ENCODE results near the gene KSR1. TPM values are rescaled to one million over a fixed set of nuclear protein-coding genes. Genes with fewer than 3 reads are reported as not detected.
"Not testable (repeated sequence)": the region's sequence is repeated elsewhere in the genome, so short reads cannot be mapped to it uniquely, and the experiment has no call there.

The KSR1 gene
- total and polyA plus RNA-seq, 10 of the 15 experiments (the other 5 are each of a cell fraction or from before 2014, with no cell fraction given): 0.97 to 66.6 (median 22.9) TPM

- Histone ChIP-seq H3K9me3 (replicated peaks; ENCODE audit: control insufficient read depth, insufficient read depth, low read length) (no peaks in the 10 kb centered on the region), H3K4me2 (ENCODE audit: control insufficient read depth, insufficient read depth) (no peak overlapping the region), H3K27me3 (replicated peaks in 1 of 2; ENCODE audit: control insufficient read depth in 2 of 2, insufficient read depth in 2 of 2, low read length in 1 of 2) (no peaks in the 10 kb centered on the region), H3K27ac (ENCODE audit: control insufficient read depth, insufficient read depth) (no peak overlapping the region), H3K4me1 (ENCODE audit: control insufficient read depth, insufficient read depth, low read length) (no peaks in the 10 kb centered on the region), H3K9ac (ENCODE audit: control insufficient read depth, insufficient read depth, low read length) (no peak overlapping the region), H4K20me1 (ENCODE audit: control insufficient read depth, insufficient read depth) (no peaks in the 10 kb centered on the region), H2AFZ (ENCODE audit: control insufficient read depth, low read depth, low read length) (no peak overlapping the region), H3K4me3 (no peak overlapping the region), H3K79me2 (ENCODE audit: control insufficient read depth, insufficient read depth, low read length) (no peaks in the 10 kb centered on the region), H3K36me3 (ENCODE audit: control insufficient read depth in 2 of 2, insufficient read depth in 2 of 2, low read length in 1 of 2) (peaks cover 3 to 7% of the 10 kb centered on the region in 2 experiments)
- BruUV-seq (replicated peaks): no TSS peak
- intact Hi-C loops (cut with micrococcal nuclease; ENCODE audit: unreplicated experiment): loop anchor here (2.0 to 5.0 kb wide), 3 partner anchors 49 to 409 kb away; no protein-coding TSS in a partner anchor
- in situ Hi-C loops (cut with MboI): loop anchor here (10.0 kb wide), 1 partner anchor 47 kb away; no protein-coding TSS in a partner anchor
- ATAC-seq (peak; percentile 71), FAIRE-seq (peak; percentile 23), DNase-seq (ENCODE audit: low read depth, low spot score) (no peak)
- POLR2A ChIA-PET: interaction anchor here (0.6 kb wide), 1 partner anchor 492 kb away, joined by 4 read pairs; no protein-coding TSS in a partner anchor
- CTCF ChIA-PET: interaction anchor here (0.6 to 10.5 kb wide), 26 partner anchors 11 to 480 kb away, joined by 3 to 134 read pairs (median 4); partner anchors contain the start of gene LGALS9
- RAD21 ChIA-PET (ENCODE audit: unreplicated experiment): interaction anchor here (0.9 to 2.7 kb wide), 8 partner anchors 18 to 415 kb away, joined by 3 to 16 read pairs (median 3); no protein-coding TSS in a partner anchor
- TF ChIP-seq ZNF384 (IDR thresholded peaks at IDR 0.05; ENCODE audit: borderline replicate concordance, low read depth, low read length): no peak
- TF ChIP-seq RAD21 (IDR thresholded peaks at IDR 0.05; ENCODE audit: insufficient read depth, low read depth, low read length): peak; percentile 58
- peak; percentile 50 to 67 (median 67) for TF ChIP-seq CTCF (IDR thresholded peaks at IDR 0.05 in 2 of 3, conservative IDR thresholded peaks at IDR 0.05 in 1 of 3; ENCODE audit: control insufficient read depth in 2 of 3, extremely low read depth in 1 of 3, insufficient read depth in 1 of 3, low read depth in 3 of 3, low read length in 3 of 3)
- peak; percentile 56; the same call in 1 of the 2 replicates for TF ChIP-seq SMC3 (IDR thresholded peaks at IDR 0.05; ENCODE audit: borderline replicate concordance, low read length)
- 45% methylated on average over 16 of the region's 16 CpGs for WGBS (ENCODE audit: insufficient coverage, insufficient replicate concordance, low lambda C conversion rate, missing lambda C conversion rate)
- SMC1A ChIA-PET (ENCODE audit: uncharacterized antibody, unreplicated experiment): interaction anchor here (0.6 to 3.7 kb wide), 9 partner anchors 37 to 414 kb away, joined by 3 to 21 read pairs (median 4); no protein-coding TSS in a partner anchor
These were observed 195.4 kb downstream of the KSR1 start for GRCh38 chr17:27651411-27652345.

- H3K9me3 ChIP-seq (replicated peaks; ENCODE audit: control insufficient read depth, insufficient read depth, low read length); BruUV-seq (replicated peaks); FAIRE-seq; H3K4me2 ChIP-seq (ENCODE audit: control insufficient read depth, insufficient read depth); ATAC-seq; H3K27ac ChIP-seq (ENCODE audit: control insufficient read depth, insufficient read depth); H4K20me1 ChIP-seq (ENCODE audit: control insufficient read depth, insufficient read depth); DNase-seq (ENCODE audit: low read depth, low spot score); H3K9ac ChIP-seq (ENCODE audit: control insufficient read depth, insufficient read depth, low read length); H3K27me3 ChIP-seq (replicated peaks in 1 of 2; ENCODE audit: control insufficient read depth in 2 of 2, insufficient read depth in 2 of 2, low read length in 1 of 2); H2AFZ ChIP-seq (ENCODE audit: control insufficient read depth, low read depth, low read length); POLR2A ChIA-PET; H3K4me1 ChIP-seq (ENCODE audit: control insufficient read depth, insufficient read depth, low read length); H3K4me3 ChIP-seq; H3K79me2 ChIP-seq (ENCODE audit: control insufficient read depth, insufficient read depth, low read length); H3K36me3 ChIP-seq (ENCODE audit: control insufficient read depth in 2 of 2, insufficient read depth in 2 of 2, low read length in 1 of 2): not testable (repeated sequence)
- RAD21 ChIA-PET (ENCODE audit: unreplicated experiment): interaction anchor here (2.5 kb wide), 1 partner anchor 103 kb away, joined by 31 read pairs; no protein-coding TSS in a partner anchor
- SMC1A ChIA-PET (ENCODE audit: uncharacterized antibody, unreplicated experiment): interaction anchor here (1.3 to 1.5 kb wide), 2 partner anchors 52 to 53 kb away, joined by 3 read pairs; no protein-coding TSS in a partner anchor
- intact Hi-C loops (cut with micrococcal nuclease; ENCODE audit: unreplicated experiment): loop anchor here (5.0 kb wide), 2 partner anchors 301 to 411 kb away; no protein-coding TSS in a partner anchor
- in situ Hi-C loops (cut with MboI): loop anchor here (10.0 kb wide), 1 partner anchor 49 kb away; no protein-coding TSS in a partner anchor
- WGBS (ENCODE audit: insufficient coverage, insufficient replicate concordance, low lambda C conversion rate, missing lambda C conversion rate): 60% methylated on average over 9 of the region's 9 CpGs
- CTCF ChIA-PET: interaction anchor here (1.2 to 10.5 kb wide), 16 partner anchors 22 to 417 kb away, joined by 4 to 134 read pairs (median 8); partner anchors contain the start of gene LGALS9
These were observed 197.3 kb downstream of the KSR1 start for GRCh38 chr17:27653449-27653971.

Data from GM12878 (cell line).